HUES64 (cell line): ENCODE results near the gene ARHGAP42.
"Not testable (repeated sequence)": the region's sequence is repeated elsewhere in the genome, so short reads cannot be mapped to it uniquely, and the experiment has no call there.

Source experiments
- H3K27ac ChIP-seq: 2 replicates; pipeline ENCODE4 v1.7.0; 2013; ENCODE audit warnings: low read depth, low read length, inconsistent platforms
- H3K27me3 ChIP-seq: 2 replicates; pipeline ENCODE4 v1.6.1; 2013; ENCODE audit warnings: mild to moderate bottlenecking, low read length; ENCODE audit not compliant: insufficient read depth
- H3K36me3 ChIP-seq: 2 replicates; pipeline ENCODE4 v1.6.1; 2013; ENCODE audit warnings: mild to moderate bottlenecking, low read length; ENCODE audit not compliant: insufficient read depth
- H3K4me1 ChIP-seq: 2 replicates; pipeline ENCODE4 v1.6.1; 2013; ENCODE audit warnings: mild to moderate bottlenecking, low read length, moderate library complexity; ENCODE audit not compliant: insufficient read depth
- H3K4me3 ChIP-seq: 2 replicates; pipeline ENCODE4 v1.5.1; 2013; ENCODE audit warnings: mild to moderate bottlenecking, low read length, moderate library complexity
- H3K9ac ChIP-seq: 2 replicates; pipeline ENCODE4 v1.6.1; 2013; ENCODE audit warnings: mild to moderate bottlenecking, low read depth, low read length
- H3K9me3 ChIP-seq: 2 replicates; pipeline ENCODE4 v1.6.1; 2013; ENCODE audit warnings: low read depth, low read length; ENCODE audit not compliant: insufficient read depth
- WGBS: fragments of 150-250, 120-280 bp; methylation state at CpG from one replicate; pipeline ENCODE4 v1.1.7; 2013; ENCODE audit warnings: missing lambda C conversion rate; 5-methylcytosine and 5-hydroxymethylcytosine counted together

The ARHGAP42 gene

GRCh38 chr11:101009690-101010055 is 322.6 kb downstream of the ARHGAP42 start:
- Histone ChIP-seq H3K9ac (no peak overlapping the region), H3K27me3 (no peaks in the 10 kb centered on the region), H3K36me3 (no peaks in the 10 kb centered on the region), H3K4me1 (peaks cover 8% of the 10 kb centered on the region; the same call in 1 of the 2 replicates), H3K9me3 (no peaks in the 10 kb centered on the region), H3K4me3 (no peak overlapping the region), H3K27ac (no peak overlapping the region)
- 88% methylated on average over 1 of the region's 2 CpGs for WGBS

GRCh38 chr11:101010899-101011298 is 323.8 kb downstream of the ARHGAP42 start:
- Histone ChIP-seq H3K9ac (no peak overlapping the region), H3K36me3 (no peaks in the 10 kb centered on the region), H3K27ac (no peak overlapping the region), H3K4me1 (peaks cover 8% of the 10 kb centered on the region; the same call in 1 of the 2 replicates), H3K4me3 (no peak overlapping the region), H3K27me3 (no peaks in the 10 kb centered on the region), H3K9me3 (no peaks in the 10 kb centered on the region)
- WGBS = 44% methylated on average over 3 of the region's 5 CpGs

- no peaks in the 10 kb centered on the region for H3K27me3 ChIP-seq
- H3K36me3 ChIP-seq = no peaks in the 10 kb centered on the region
These were observed 324.8 kb downstream of the ARHGAP42 start for GRCh38 chr11:101011881-101012280.

GRCh38 chr11:101013702-101014101 is 326.6 kb downstream of the ARHGAP42 start:
- not testable (repeated sequence) for H3K36me3 ChIP-seq, H3K9me3 ChIP-seq, H3K27ac ChIP-seq, H3K4me1 ChIP-seq, H3K9ac ChIP-seq, H3K4me3 ChIP-seq, H3K27me3 ChIP-seq

More at GRCh38 chr11:101011881-101012280, 324.8 kb downstream of the ARHGAP42 start:
- WGBS = 95% methylated on average over 5 of the region's 5 CpGs
- Histone ChIP-seq H3K4me3 (no peak overlapping the region), H3K27ac (no peak overlapping the region), H3K9me3 (no peaks in the 10 kb centered on the region), H3K4me1 (peaks cover 8% of the 10 kb centered on the region; the same call in 1 of the 2 replicates), H3K9ac (no peak overlapping the region)

GRCh38 chr11:101014600-101015285 is 327.7 kb downstream of the ARHGAP42 start:
- H3K4me3 ChIP-seq = no peak overlapping the region
- H3K27ac ChIP-seq = no peak overlapping the region
- H3K9ac ChIP-seq = no peak overlapping the region
- no peaks in the 10 kb centered on the region for H3K36me3 ChIP-seq
- H3K9me3 ChIP-seq = no peaks in the 10 kb centered on the region
- H3K4me1 ChIP-seq = peaks cover 8% of the 10 kb centered on the region; the same call in 1 of the 2 replicates
- H3K27me3 ChIP-seq = no peaks in the 10 kb centered on the region

- no peak overlapping the region for H3K4me3 ChIP-seq
- 88% methylated on average over 1 of the region's 1 CpG for WGBS
- H3K27me3 ChIP-seq = no peaks in the 10 kb centered on the region
- H3K4me1 ChIP-seq = no peaks in the 10 kb centered on the region
- no peak overlapping the region for H3K9ac ChIP-seq
- H3K9me3 ChIP-seq = no peaks in the 10 kb centered on the region
- no peaks in the 10 kb centered on the region for H3K36me3 ChIP-seq
- H3K27ac ChIP-seq = no peak overlapping the region
These were observed 332.8 kb downstream of the ARHGAP42 start for GRCh38 chr11:101019870-101020269.

- H3K27me3 ChIP-seq = no peaks in the 10 kb centered on the region
- H3K36me3 ChIP-seq = no peaks in the 10 kb centered on the region
- H3K9me3 ChIP-seq = no peaks in the 10 kb centered on the region
- H3K9ac ChIP-seq = no peak overlapping the region
- H3K27ac ChIP-seq = no peak overlapping the region
- H3K4me1 ChIP-seq = no peaks in the 10 kb centered on the region
- H3K4me3 ChIP-seq = no peak overlapping the region
These were observed 335.2 kb downstream of the ARHGAP42 start for GRCh38 chr11:101022256-101022655.

- Histone ChIP-seq H3K4me3 (no peak overlapping the region), H3K9ac (no peak overlapping the region), H3K36me3 (no peaks in the 10 kb centered on the region), H3K4me1 (no peaks in the 10 kb centered on the region), H3K9me3 (no peaks in the 10 kb centered on the region), H3K27ac (no peak overlapping the region), H3K27me3 (no peaks in the 10 kb centered on the region)
- WGBS = 76% methylated on average over 1 of the region's 1 CpG
These were observed 341.6 kb downstream of the ARHGAP42 start for GRCh38 chr11:101028644-101029043.

- H3K4me3 ChIP-seq = no peak overlapping the region
- WGBS = 100% methylated on average over 1 of the region's 3 CpGs
- no peak overlapping the region for H3K27ac ChIP-seq
- H3K9me3 ChIP-seq = no peaks in the 10 kb centered on the region
- H3K4me1 ChIP-seq = no peaks in the 10 kb centered on the region
- H3K27me3 ChIP-seq = no peaks in the 10 kb centered on the region
- no peak overlapping the region for H3K9ac ChIP-seq
- H3K36me3 ChIP-seq = no peaks in the 10 kb centered on the region
These were observed 342.9 kb downstream of the ARHGAP42 start for GRCh38 chr11:101030015-101030414.

- H3K36me3 ChIP-seq = no peaks in the 10 kb centered on the region
- 97% methylated on average over 1 of the region's 1 CpG for WGBS
- no peak overlapping the region for H3K27ac ChIP-seq
- no peak overlapping the region for H3K9ac ChIP-seq
- H3K27me3 ChIP-seq = no peaks in the 10 kb centered on the region
- H3K4me3 ChIP-seq = no peak overlapping the region
- no peaks in the 10 kb centered on the region for H3K4me1 ChIP-seq
- H3K9me3 ChIP-seq = no peaks in the 10 kb centered on the region
These were observed 343.6 kb downstream of the ARHGAP42 start for GRCh38 chr11:101030692-101031091.

GRCh38 chr11:101031713-101032112 is 344.6 kb downstream of the ARHGAP42 start:
- H3K4me3 ChIP-seq = no peak overlapping the region
- H3K27ac ChIP-seq = no peak overlapping the region
- WGBS = 98% methylated on average over 3 of the region's 3 CpGs
- no peak overlapping the region for H3K9ac ChIP-seq
- H3K27me3 ChIP-seq = no peaks in the 10 kb centered on the region
- H3K9me3 ChIP-seq = no peaks in the 10 kb centered on the region
- H3K4me1 ChIP-seq = no peaks in the 10 kb centered on the region
- no peaks in the 10 kb centered on the region for H3K36me3 ChIP-seq

GRCh38 chr11:101032991-101033390 is 345.9 kb downstream of the ARHGAP42 start:
- Histone ChIP-seq H3K4me3 (no peak overlapping the region), H3K9me3 (no peaks in the 10 kb centered on the region), H3K27me3 (no peaks in the 10 kb centered on the region), H3K36me3 (no peaks in the 10 kb centered on the region), H3K4me1 (no peaks in the 10 kb centered on the region), H3K27ac (no peak overlapping the region), H3K9ac (no peak overlapping the region)
